H9 (cell line): ENCODE measurements around the gene SMC3. TPM values are rescaled to one million over a fixed set of nuclear protein-coding genes. Genes with fewer than 3 reads are reported as not detected.

Source experiments
- DNase-seq: peaks from one replicate; pipeline ENCODE4 v3.0.0-alpha.2; 2017
- H2AFZ ChIP-seq: one replicate; pipeline ENCODE4 v1.6.1; 2013; ENCODE audit warnings: mild to moderate bottlenecking, low read length, control low read depth, moderate library complexity
- H2AK5ac ChIP-seq: 2 replicates; pipeline ENCODE4 v1.6.1; 2013; ENCODE audit warnings: low read length, control low read depth, mixed read lengths; ENCODE audit not compliant: insufficient read length
- H2BK120ac ChIP-seq: one replicate; pipeline ENCODE4 v1.6.1; 2013; ENCODE audit warnings: low read depth, mild to moderate bottlenecking, low read length, control low read depth, inconsistent platforms; ENCODE audit not compliant: poor library complexity, severe bottlenecking
- H2BK12ac ChIP-seq: 2 replicates; pipeline ENCODE4 v1.6.1; 2013; ENCODE audit warnings: low read length, control low read depth, mixed read lengths, low read depth; ENCODE audit not compliant: insufficient read length
- H2BK15ac ChIP-seq: 2 replicates; pipeline ENCODE4 v1.6.1; 2013; ENCODE audit warnings: low read depth, low read length, control low read depth
- H2BK20ac ChIP-seq: one replicate; pipeline ENCODE4 v1.6.1; 2013; ENCODE audit warnings: low read depth, mild to moderate bottlenecking, low read length, control low read depth, inconsistent platforms; ENCODE audit not compliant: poor library complexity, severe bottlenecking
- H2BK5ac ChIP-seq: 2 replicates; pipeline ENCODE4 v1.6.1; 2013; ENCODE audit warnings: low read length, control low read depth, mixed read lengths; ENCODE audit not compliant: insufficient read length
- H3K14ac ChIP-seq: 2 replicates; pipeline ENCODE4 v1.6.1; 2013; ENCODE audit warnings: low read length, control low read depth; ENCODE audit not compliant: insufficient read depth
- H3K18ac ChIP-seq: 2 replicates; pipeline ENCODE4 v1.6.1; 2013; ENCODE audit warnings: low read depth, mild to moderate bottlenecking, mixed read lengths, low read length, control low read depth; ENCODE audit not compliant: insufficient read length
- H3K23ac ChIP-seq: 2 replicates; pipeline ENCODE4 v1.6.1; 2013; ENCODE audit warnings: low read length, control low read depth, mixed read lengths, low read depth; ENCODE audit not compliant: insufficient read length
- H3K23me2 ChIP-seq: 2 replicates; pipeline ENCODE4 v1.6.1; 2013; ENCODE audit warnings: low read depth, mild to moderate bottlenecking, mixed read lengths, low read length, control low read depth; ENCODE audit not compliant: insufficient read length, poor library complexity, severe bottlenecking
- H3K27ac ChIP-seq: 2 replicates; pipeline ENCODE4 v1.5.1; 2013; ENCODE audit warnings: low read length, control low read depth, mixed read lengths, low read depth; ENCODE audit not compliant: insufficient read length
- H3K27me3 ChIP-seq: 2 replicates; pipeline ENCODE4 v1.6.1; 2013; ENCODE audit warnings: low read length, control low read depth, inconsistent platforms; ENCODE audit not compliant: insufficient read depth
- H3K4ac ChIP-seq: 2 replicates; pipeline ENCODE4 v1.6.1; 2013; ENCODE audit warnings: low read depth, mild to moderate bottlenecking, control low read depth, inconsistent platforms, low read length, moderate library complexity
- H3K4me1 ChIP-seq: 2 replicates; pipeline ENCODE4 v1.6.1; 2013; ENCODE audit warnings: low read length, control low read depth, inconsistent platforms; ENCODE audit not compliant: insufficient read depth
- H3K4me2 ChIP-seq: 2 replicates; pipeline ENCODE4 v1.6.1; 2013; ENCODE audit warnings: low read length, control low read depth, mixed read lengths; ENCODE audit not compliant: insufficient read length, insufficient read depth
- H3K56ac ChIP-seq: 2 replicates; pipeline ENCODE4 v1.6.1; 2013; ENCODE audit warnings: low read depth, mild to moderate bottlenecking, mixed read lengths, low read length, control low read depth; ENCODE audit not compliant: insufficient read length
- H3K79me1 ChIP-seq: 2 replicates; pipeline ENCODE4 v1.6.1; 2013; ENCODE audit warnings: low read depth, mild to moderate bottlenecking, moderate library complexity, low read length, control low read depth, inconsistent platforms; ENCODE audit not compliant: insufficient read depth, poor library complexity, severe bottlenecking
- H3K79me2 ChIP-seq: 2 replicates; pipeline ENCODE4 v1.6.1; 2013; ENCODE audit warnings: low read length, control low read depth, inconsistent platforms; ENCODE audit not compliant: insufficient read depth
- H3K9ac ChIP-seq: 2 replicates; pipeline ENCODE4 v1.6.1; 2013; ENCODE audit warnings: low read length, control low read depth, mixed read lengths; ENCODE audit not compliant: insufficient read length; ENCODE audit errors: extremely low read depth
- H3K9me3 ChIP-seq: one replicate; pipeline ENCODE4 v1.6.1; 2013; ENCODE audit warnings: low read depth, low read length, inconsistent platforms; ENCODE audit not compliant: control insufficient read depth
- H3T11ph ChIP-seq: one replicate; pipeline ENCODE4 v1.6.1; 2013; ENCODE audit warnings: mild to moderate bottlenecking, low read length, control low read depth, inconsistent platforms
- H4K20me1 ChIP-seq: one replicate; pipeline ENCODE4 v1.6.1; 2013; ENCODE audit not compliant: control insufficient read depth, insufficient read length, insufficient read depth
- H4K5ac ChIP-seq: 2 replicates; pipeline ENCODE4 v1.6.1; 2013; ENCODE audit warnings: low read depth, mild to moderate bottlenecking, mixed read lengths, low read length, control low read depth; ENCODE audit not compliant: insufficient read length
- H4K8ac ChIP-seq: replicated peaks from 2 replicates; pipeline ENCODE4 v1.6.1; 2013; ENCODE audit warnings: low read length, control low read depth, mixed read lengths, low read depth; ENCODE audit not compliant: insufficient read length
- H4K91ac ChIP-seq: 2 replicates; pipeline ENCODE4 v1.6.1; 2013; ENCODE audit warnings: low read depth, mild to moderate bottlenecking, moderate library complexity, mixed read lengths, low read length, control low read depth; ENCODE audit not compliant: insufficient read length
- H3K27ac Mint-ChIP-seq, 3 experiments: 2 replicates in 2 of 3; 3 replicates in 1 of 3; pipeline ENCODE4 v1.8.0; 2020 to 2021; ENCODE audit warnings: mixed read lengths in 3 of 3, mild to moderate bottlenecking in 1 of 3, moderate library complexity in 1 of 3
- H3K27me3 Mint-ChIP-seq: 2 replicates; pipeline ENCODE4 v1.8.0; 2021; ENCODE audit warnings: low read depth, mild to moderate bottlenecking, moderate library complexity, mixed read lengths
- H3K36me3 Mint-ChIP-seq, 3 experiments: 2 replicates in 2 of 3; 3 replicates in 1 of 3; pipeline ENCODE4 v1.8.0; 2020 to 2021; ENCODE audit warnings: low read depth in 3 of 3, mixed read lengths in 3 of 3; ENCODE audit not compliant: insufficient read depth in 1 of 3
- H3K4me1 Mint-ChIP-seq, 2 experiments: 2 replicates each; pipeline ENCODE4 v1.8.0; 2020; ENCODE audit warnings: mixed read lengths in 2 of 2
- H3K4me3 Mint-ChIP-seq, 2 experiments: 2 replicates in 1 of 2; 3 replicates in 1 of 2; pipeline ENCODE4 v1.8.0; 2020 to 2021; ENCODE audit warnings: mild to moderate bottlenecking in 2 of 2, mixed read lengths in 2 of 2, moderate library complexity in 1 of 2
- H3K9me3 Mint-ChIP-seq, 2 experiments: 2 replicates in 1 of 2; 3 replicates in 1 of 2; pipeline ENCODE4 v1.8.0; 2020; ENCODE audit warnings: mild to moderate bottlenecking in 2 of 2, mixed read lengths in 2 of 2, moderate library complexity in 1 of 2
- WGBS: extraction: QIAGEN DNeasy Blood & Tissue Kit; methylation state at CpG from one replicate; pipeline ENCODE4 v1.1.7; 2013; ENCODE audit warnings: missing lambda C conversion rate, low lambda C conversion rate, mixed read lengths; ENCODE audit not compliant: insufficient read length; ENCODE audit errors: extremely low coverage; 5-methylcytosine and 5-hydroxymethylcytosine counted together
- total RNA-seq: library from RNA; stranded (reverse); gene quantifications from 2 replicates; pipeline ENCODE4 v1.2.1, GENCODE V29; 2021
- TF ChIP-seq, protein P1 (sequence below): fragments of 200-600 bp; sonication (generic); conservative IDR thresholded peaks from 3 replicates; pipeline ENCODE4 v1.8.0; 2021; ENCODE audit warnings: antibody characterized with exemption, mild to moderate bottlenecking

Gene SMC3
- total RNA-seq, 1 experiment from 2014 or later, result 82.4 TPM

DNA sequence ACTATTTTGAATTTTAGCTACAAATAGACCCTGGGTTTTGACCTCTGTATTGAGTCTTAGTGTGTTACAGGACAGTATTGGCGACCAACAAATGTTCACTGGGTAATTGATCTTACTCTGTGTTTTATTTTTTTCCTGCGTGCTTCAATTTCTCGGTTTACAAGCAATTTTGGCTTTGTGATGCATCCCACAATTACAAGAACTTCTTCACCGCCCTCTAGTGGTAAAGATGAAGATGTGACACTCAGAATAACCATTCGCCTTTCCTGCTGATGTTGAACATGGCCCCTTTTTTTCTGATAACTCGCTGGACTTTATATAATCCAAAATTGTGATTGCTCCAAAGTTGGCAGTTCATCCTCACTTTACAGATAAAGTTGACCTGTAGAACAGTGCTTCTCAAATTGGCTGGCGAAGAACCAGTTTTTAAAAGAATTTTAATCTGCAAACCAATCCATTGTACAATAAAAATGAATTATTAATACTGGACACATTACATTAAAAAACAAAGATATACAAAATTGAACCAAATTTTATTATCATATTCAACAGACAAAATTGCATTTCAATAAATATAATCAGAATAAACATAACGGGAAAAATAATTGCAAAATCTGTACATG is 20.2 kb upstream of the SMC3 start:
- TF ChIP-seq, protein P1, sequence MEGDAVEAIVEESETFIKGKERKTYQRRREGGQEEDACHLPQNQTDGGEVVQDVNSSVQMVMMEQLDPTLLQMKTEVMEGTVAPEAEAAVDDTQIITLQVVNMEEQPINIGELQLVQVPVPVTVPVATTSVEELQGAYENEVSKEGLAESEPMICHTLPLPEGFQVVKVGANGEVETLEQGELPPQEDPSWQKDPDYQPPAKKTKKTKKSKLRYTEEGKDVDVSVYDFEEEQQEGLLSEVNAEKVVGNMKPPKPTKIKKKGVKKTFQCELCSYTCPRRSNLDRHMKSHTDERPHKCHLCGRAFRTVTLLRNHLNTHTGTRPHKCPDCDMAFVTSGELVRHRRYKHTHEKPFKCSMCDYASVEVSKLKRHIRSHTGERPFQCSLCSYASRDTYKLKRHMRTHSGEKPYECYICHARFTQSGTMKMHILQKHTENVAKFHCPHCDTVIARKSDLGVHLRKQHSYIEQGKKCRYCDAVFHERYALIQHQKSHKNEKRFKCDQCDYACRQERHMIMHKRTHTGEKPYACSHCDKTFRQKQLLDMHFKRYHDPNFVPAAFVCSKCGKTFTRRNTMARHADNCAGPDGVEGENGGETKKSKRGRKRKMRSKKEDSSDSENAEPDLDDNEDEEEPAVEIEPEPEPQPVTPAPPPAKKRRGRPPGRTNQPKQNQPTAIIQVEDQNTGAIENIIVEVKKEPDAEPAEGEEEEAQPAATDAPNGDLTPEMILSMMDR, result peak; percentile 87
- no peak overlapping the region for H4K91ac ChIP-seq
- no peak overlapping the region for H3K9ac ChIP-seq
- DNase-seq, result no peak
- Mint-ChIP-seq H3K27ac (no peak overlapping the region), H3K27me3 (no peaks in the 10 kb centered on the region; the same call in none of the 2 replicates), H3K9me3 (no peaks in the 10 kb centered on the region), H3K36me3 (no peaks in the 10 kb centered on the region; a peak in 1 of 7 replicates), H3K4me1 (peaks cover 6 to 9% of the 10 kb centered on the region in 2 experiments), H3K4me3 (no peak overlapping the region)
- H2AK5ac ChIP-seq, result no peak overlapping the region
- H3K27ac ChIP-seq, result no peak overlapping the region
- H3T11ph ChIP-seq, result no peak overlapping the region
- no peak overlapping the region for H3K4me2 ChIP-seq
- H4K5ac ChIP-seq, result no peak overlapping the region
- no peak overlapping the region for H2BK12ac ChIP-seq
- no peaks in the 10 kb centered on the region for H3K27me3 ChIP-seq
- no peak overlapping the region for H3K56ac ChIP-seq
- no peak overlapping the region for H3K23ac ChIP-seq
- H3K4ac ChIP-seq, result no peak overlapping the region
- no peaks in the 10 kb centered on the region for H3K79me1 ChIP-seq
- no peak overlapping the region for H2AFZ ChIP-seq
- no peaks in the 10 kb centered on the region for H3K4me1 ChIP-seq
- H2BK20ac ChIP-seq, result no peak overlapping the region
- H2BK120ac ChIP-seq, result no peak overlapping the region
- H3K23me2 ChIP-seq, result no peaks in the 10 kb centered on the region
- no peak overlapping the region for H3K18ac ChIP-seq
- no peak overlapping the region for H3K14ac ChIP-seq
- H2BK5ac ChIP-seq, result no peak overlapping the region
- H3K9me3 ChIP-seq, result no peaks in the 10 kb centered on the region
- no peak overlapping the region for H4K8ac ChIP-seq
- no peak overlapping the region for H2BK15ac ChIP-seq
- H4K20me1 ChIP-seq, result no peaks in the 10 kb centered on the region
- H3K79me2 ChIP-seq, result no peaks in the 10 kb centered on the region
- no CpG with 5 or more reads among the region's 8 CpGs for whole genome bisulfite sequencing
